Natural killer cell (primary cell): ENCODE measurements around the gene LMBR1. TPM values are rescaled to one million over a fixed set of nuclear protein-coding genes. Genes with fewer than 3 reads are reported as not detected.

Experiments
- ATAC-seq, 3 donors: fragments of 150-1000 bp in 2 of 3; fragments of 200-7000 bp in 1 of 3; cut with Tn5 transposase; 1 replicate in 1 of 3; 2 replicates in 2 of 3; pipeline ENCODE4 v1.10.0; 2021; ENCODE audit warnings: mild to moderate bottlenecking in 2 of 3, moderate library complexity in 2 of 3
- DNase-seq, 2 donors: peaks; one replicate each; pipeline versions ENCODE4 v3.0.0 to v3.0.0-alpha.2; 2013 to 2021; ENCODE audit warnings: mixed read lengths in 1 of 2
- H3K27ac ChIP-seq: one replicate; pipeline ENCODE4 v1.5.1; 2013; ENCODE audit warnings: mild to moderate bottlenecking, low read length
- H3K27me3 ChIP-seq: one replicate; pipeline ENCODE4 v1.6.1; 2013; ENCODE audit warnings: low read length; ENCODE audit not compliant: control insufficient read depth, insufficient read depth
- H3K36me3 ChIP-seq: one replicate; pipeline ENCODE4 v1.6.1; 2013; ENCODE audit warnings: low read length; ENCODE audit not compliant: control insufficient read depth, insufficient read depth
- H3K4me1 ChIP-seq: one replicate; pipeline ENCODE4 v1.6.1; 2013; ENCODE audit warnings: low read length; ENCODE audit not compliant: control insufficient read depth, insufficient read depth
- H3K4me3 ChIP-seq: one replicate; pipeline ENCODE4 v1.5.1; 2013; ENCODE audit warnings: low read length
- H3K9me3 ChIP-seq: one replicate; pipeline ENCODE4 v1.6.1; 2013; ENCODE audit warnings: low read length; ENCODE audit not compliant: control insufficient read depth, insufficient read depth
- H3K27ac Mint-ChIP-seq, 2 donors: one replicate each; pipeline ENCODE4 v1.8.0; 2022; ENCODE audit warnings: mild to moderate bottlenecking in 2 of 2, mixed read lengths in 2 of 2, moderate library complexity in 1 of 2
- H3K27me3 Mint-ChIP-seq, 2 donors: one replicate each; pipeline ENCODE4 v1.8.0; 2022; ENCODE audit warnings: low read depth in 2 of 2, mixed read lengths in 2 of 2
- H3K36me3 Mint-ChIP-seq: one replicate; pipeline ENCODE4 v1.8.0; 2022; ENCODE audit warnings: mixed read lengths
- H3K4me1 Mint-ChIP-seq, 2 donors: one replicate each; pipeline ENCODE4 v1.8.0; 2022; ENCODE audit warnings: mixed read lengths in 2 of 2
- H3K4me3 Mint-ChIP-seq: one replicate; pipeline ENCODE4 v1.8.0; 2022; ENCODE audit warnings: mild to moderate bottlenecking, moderate library complexity, mixed read lengths
- H3K9me3 Mint-ChIP-seq, 2 donors: one replicate each; pipeline ENCODE4 v1.8.0; 2022; ENCODE audit warnings: mixed read lengths in 2 of 2
- CTCF ChIP-seq: fragments of 200-600 bp; IDR thresholded peaks from one replicate; pipeline ENCODE4 v1.8.0; 2022; ENCODE audit warnings: antibody characterized with exemption
- WGBS: methylation state at CpG from one replicate; pipeline ENCODE4 v1.1.7; 2013; ENCODE audit warnings: missing lambda C conversion rate; ENCODE audit not compliant: insufficient coverage; 5-methylcytosine and 5-hydroxymethylcytosine counted together
- intact Hi-C: fragments of 100-400 bp; cut with micrococcal nuclease; formaldehyde crosslinking; loops from one replicate; pipeline ENCODE4 v1.14.2; 2022
- total RNA-seq, 4 donors: library from RNA; stranded (reverse); fragments of 120-200 nt in 1 of 4; gene quantifications; one replicate each; pipeline versions ENCODE4 v1.2.3 to v1.2.4, GENCODE V29; 2013 to 2022

The LMBR1 gene
- total RNA-seq, 3 donors from 2014 or later (not counting 1 experiment from before 2014, with no cell fraction given), result 60.4 to 71.7 (median 66.1) TPM

GRCh38 chr7:156659961-156660360 lies 233.0 kb downstream of the LMBR1 start:
- H3K27me3 ChIP-seq, result no peaks in the 10 kb centered on the region
- ATAC-seq, result no peak
- H3K27ac ChIP-seq, result no peak overlapping the region
- Mint-ChIP-seq H3K36me3 (no peaks in the 10 kb centered on the region), H3K4me1 (no peaks in the 10 kb centered on the region), H3K4me3 (no peak overlapping the region), H3K27me3 (peaks cover 6 to 9% of the 10 kb centered on the region in 2 donors), H3K9me3 (no peaks in the 10 kb centered on the region), H3K27ac (no peak overlapping the region)
- no peaks in the 10 kb centered on the region for H3K9me3 ChIP-seq
- no peak overlapping the region for H3K4me3 ChIP-seq
- no peaks in the 10 kb centered on the region for H3K4me1 ChIP-seq
- no peak for DNase-seq
- no peak for TF ChIP-seq CTCF
- WGBS, result 70% methylated on average over 11 of the region's 11 CpGs
- intact Hi-C loops, result no loop called here
- no peaks in the 10 kb centered on the region for H3K36me3 ChIP-seq

DNA sequence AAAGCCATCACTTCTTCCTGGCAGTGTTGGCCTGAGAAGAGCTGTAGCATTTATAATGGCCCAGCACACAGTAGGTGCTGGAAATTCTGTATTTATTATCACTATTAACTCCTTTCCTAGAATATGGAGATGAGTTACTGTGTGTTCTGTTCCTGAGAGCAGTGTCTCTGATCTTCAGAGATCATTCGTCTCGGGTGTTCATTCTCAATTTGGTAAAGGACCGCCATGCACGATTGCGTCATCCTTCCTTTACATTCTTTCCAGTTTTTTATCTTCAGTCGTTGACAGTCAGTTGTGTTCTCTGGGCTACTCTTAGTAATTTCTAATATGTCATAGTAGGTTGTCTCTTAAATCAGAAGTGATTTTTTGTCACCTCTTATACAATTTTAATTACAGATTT lies 233.8 kb downstream of the LMBR1 start:
- H3K27me3 Mint-ChIP-seq, result peaks cover 6 to 9% of the 10 kb centered on the region in 2 donors
- no peak overlapping the region for H3K4me3 Mint-ChIP-seq
- no peak overlapping the region for H3K27ac Mint-ChIP-seq
- H3K36me3 Mint-ChIP-seq, result no peaks in the 10 kb centered on the region
- no peaks in the 10 kb centered on the region for H3K27me3 ChIP-seq
- no peaks in the 10 kb centered on the region for H3K4me1 ChIP-seq
- DNase-seq, result no peak
- no peaks in the 10 kb centered on the region for H3K9me3 ChIP-seq
- H3K27ac ChIP-seq, result no peak overlapping the region
- no peak for TF ChIP-seq CTCF
- no peaks in the 10 kb centered on the region for H3K9me3 Mint-ChIP-seq
- no peak for ATAC-seq
- intact Hi-C loops, result no loop called here
- no peak overlapping the region for H3K4me3 ChIP-seq
- H3K4me1 Mint-ChIP-seq, result no peaks in the 10 kb centered on the region
- WGBS, result 83% methylated on average over 5 of the region's 6 CpGs
- no peaks in the 10 kb centered on the region for H3K36me3 ChIP-seq

DNA sequence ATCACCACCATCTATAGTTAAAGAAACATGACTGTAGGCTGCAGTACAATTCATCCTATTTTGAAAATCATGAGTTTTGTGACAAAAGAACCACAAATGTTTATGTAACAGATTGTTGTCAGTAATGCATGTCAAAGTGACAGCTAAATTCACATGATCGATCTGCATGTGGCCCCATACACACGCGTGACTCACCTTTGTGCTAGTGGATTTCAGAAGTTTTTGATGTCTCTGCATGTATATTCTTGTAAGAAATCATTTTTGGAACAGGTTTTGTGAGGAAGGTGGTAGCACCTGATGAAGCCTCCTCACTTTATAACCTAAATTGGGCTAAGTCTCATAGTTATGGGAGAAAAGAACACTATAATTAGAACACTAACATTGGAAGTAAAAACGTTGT lies 235.3 kb downstream of the LMBR1 start:
- Mint-ChIP-seq H3K9me3 (no peaks in the 10 kb centered on the region), H3K4me1 (no peaks in the 10 kb centered on the region), H3K4me3 (no peak overlapping the region), H3K27me3 (peaks cover 6 to 12% of the 10 kb centered on the region in 2 donors), H3K27ac (no peak overlapping the region), H3K36me3 (no peaks in the 10 kb centered on the region)
- Histone ChIP-seq H3K4me3 (no peak overlapping the region), H3K27ac (no peak overlapping the region), H3K27me3 (no peaks in the 10 kb centered on the region), H3K36me3 (no peaks in the 10 kb centered on the region), H3K4me1 (no peaks in the 10 kb centered on the region), H3K9me3 (no peaks in the 10 kb centered on the region)
- intact Hi-C loops, result no loop called here
- DNase-seq, result no peak
- no peak for TF ChIP-seq CTCF
- no peak for ATAC-seq
- WGBS, result 100% methylated on average over 3 of the region's 4 CpGs

DNA sequence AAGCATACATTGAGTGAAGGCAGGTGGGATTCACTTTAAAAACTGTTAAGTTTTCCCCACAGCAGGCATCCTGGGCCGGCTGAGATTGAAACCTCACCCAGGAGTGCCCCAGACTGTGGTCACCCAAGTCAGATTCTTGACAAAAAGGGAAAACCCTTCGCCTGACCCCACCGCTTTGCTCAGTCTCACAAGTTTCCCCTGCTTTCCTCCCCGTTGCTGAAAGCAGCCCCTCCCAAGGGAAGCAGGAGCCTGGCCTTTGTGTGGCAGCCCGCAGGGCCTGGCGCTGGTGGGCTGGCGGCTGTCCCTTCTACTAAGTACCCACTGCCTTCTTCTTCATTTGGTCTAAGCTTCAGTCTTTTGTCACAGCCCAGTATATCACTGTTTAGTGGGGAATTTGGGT lies 236.4 kb downstream of the LMBR1 start:
- Histone ChIP-seq H3K27me3 (no peaks in the 10 kb centered on the region), H3K4me1 (no peaks in the 10 kb centered on the region), H3K4me3 (no peak overlapping the region), H3K9me3 (no peaks in the 10 kb centered on the region), H3K36me3 (no peaks in the 10 kb centered on the region), H3K27ac (no peak overlapping the region)
- WGBS, result 50% methylated on average over 5 of the region's 7 CpGs
- ATAC-seq (no peak), DNase-seq (no peak)
- no peak for TF ChIP-seq CTCF
- intact Hi-C loops, result no loop called here
- H3K4me3 Mint-ChIP-seq, result no peak overlapping the region
- no peaks in the 10 kb centered on the region for H3K9me3 Mint-ChIP-seq
- H3K27ac Mint-ChIP-seq, result no peak overlapping the region
- peaks cover 15 to 19% of the 10 kb centered on the region in 2 donors for H3K27me3 Mint-ChIP-seq
- H3K4me1 Mint-ChIP-seq, result no peaks in the 10 kb centered on the region
- no peaks in the 10 kb centered on the region for H3K36me3 Mint-ChIP-seq
